ENCODE data around the gene GGA2.

The GGA2 gene

GRCh38 chr16:23435500-23435899 is 74.8 kb downstream of the GGA2 start:
- TF ChIP-seq CTCF (IDR thresholded peaks at IDR 0.05; ENCODE audit: low read depth, low read length, missing control alignments): peak; percentile 96
- no peak overlapping the region for H3K27ac ChIP-seq
- peak; percentile 53 for DNase-seq
- no peaks in the 10 kb centered on the region for H3K27me3 ChIP-seq (replicated peaks)
- peaks cover 29% of the 10 kb centered on the region for H3K36me3 ChIP-seq (replicated peaks)
- in situ Hi-C loops (cut with HindIII; ENCODE audit: low pct_ligation_motif_present, low sequenced_read_pairs): no loop called here
- H3K4me3 ChIP-seq (ENCODE audit: low read depth, low read length): no peak overlapping the region

- Histone ChIP-seq H3K27ac (no peak overlapping the region), H3K4me3 (ENCODE audit: low read depth, low read length) (no peak overlapping the region), H3K36me3 (replicated peaks) (peaks cover 34% of the 10 kb centered on the region), H3K27me3 (replicated peaks) (no peaks in the 10 kb centered on the region)
- DNase-seq: no peak
- in situ Hi-C loops (cut with HindIII; ENCODE audit: low pct_ligation_motif_present, low sequenced_read_pairs): no loop called here
- TF ChIP-seq CTCF (IDR thresholded peaks at IDR 0.05; ENCODE audit: low read depth, low read length, missing control alignments): peak; percentile 79
Measured at GRCh38 chr16:23434380-23434779, 75.9 kb downstream of the GGA2 start.

- Histone ChIP-seq H3K4me3 (ENCODE audit: low read depth, low read length) (no peak overlapping the region), H3K27ac (no peak overlapping the region), H3K27me3 (replicated peaks) (no peaks in the 10 kb centered on the region), H3K36me3 (replicated peaks) (peaks cover 38% of the 10 kb centered on the region)
- DNase-seq: no peak
- in situ Hi-C loops (cut with HindIII; ENCODE audit: low pct_ligation_motif_present, low sequenced_read_pairs): no loop called here
- peak; percentile 1 for TF ChIP-seq CTCF (IDR thresholded peaks at IDR 0.05; ENCODE audit: low read depth, low read length, missing control alignments)
Measured at GRCh38 chr16:23433261-23433920, 76.9 kb downstream of the GGA2 start.

- Histone ChIP-seq H3K36me3 (replicated peaks) (peaks cover 38% of the 10 kb centered on the region), H3K27me3 (replicated peaks) (no peaks in the 10 kb centered on the region), H3K27ac (no peak overlapping the region), H3K4me3 (ENCODE audit: low read depth, low read length) (no peak overlapping the region)
- TF ChIP-seq CTCF (IDR thresholded peaks at IDR 0.05; ENCODE audit: low read depth, low read length, missing control alignments): peak; percentile 54
- DNase-seq: no peak
- in situ Hi-C loops (cut with HindIII; ENCODE audit: low pct_ligation_motif_present, low sequenced_read_pairs): no loop called here
Measured at GRCh38 chr16:23432176-23433128, 77.8 kb downstream of the GGA2 start.

- no peak overlapping the region for H3K4me3 ChIP-seq (ENCODE audit: low read depth, low read length)
- no peak overlapping the region for H3K27ac ChIP-seq
- H3K36me3 ChIP-seq (replicated peaks): peaks cover 27% of the 10 kb centered on the region
- TF ChIP-seq CTCF (IDR thresholded peaks at IDR 0.05; ENCODE audit: low read depth, low read length, missing control alignments): no peak
- in situ Hi-C loops (cut with HindIII; ENCODE audit: low pct_ligation_motif_present, low sequenced_read_pairs): no loop called here
- no peak for DNase-seq
- no peaks in the 10 kb centered on the region for H3K27me3 ChIP-seq (replicated peaks)
Measured at GRCh38 chr16:23428351-23428750, 81.9 kb downstream of the GGA2 start.

Measured in brain microvascular endothelial cell (primary cell).